CD4-positive, alpha-beta T cell treated with Interferon alpha-2 for 1 hour (primary cell): ENCODE results near the gene ACBD5.
"Not testable (repeated sequence)": the region's sequence is repeated elsewhere in the genome, so short reads cannot be mapped to it uniquely, and the experiment has no call there.

ENCODE experiments used
- DNase-seq, 2 donors: peaks; one replicate each; pipeline ENCODE4 v3.0.0-alpha.2; 2020 to 2022

Gene ACBD5

GRCh38 chr10:27241010-27241651 is 534 bp upstream of the ACBD5 start:
- peak in 1 of 2 donors; percentile 32 for DNase-seq

GRCh38 chr10:27237531-27237930 is 3.1 kb downstream of the ACBD5 start:
- DNase-seq = not testable (repeated sequence)

- DNase-seq = not testable (repeated sequence)
Observed at GRCh38 chr10:27236589-27237128, 3.9 kb downstream of the ACBD5 start.

- no peak for DNase-seq
Observed at GRCh38 chr10:27235706-27236105, 4.9 kb downstream of the ACBD5 start.

- DNase-seq = no peak
Observed at GRCh38 chr10:27230022-27230421, 10.6 kb downstream of the ACBD5 start.

- peak in 1 of 2 donors; percentile 48 for DNase-seq
Observed at GRCh38 chr10:27225642-27226257, 14.8 kb downstream of the ACBD5 start.

- DNase-seq = peak; percentile 12 to 53
Observed at GRCh38 chr10:27225011-27225590, 15.5 kb downstream of the ACBD5 start.

- peak; percentile 38 to 68 for DNase-seq
Observed at GRCh38 chr10:27223964-27224363, 16.6 kb downstream of the ACBD5 start.

- no peak for DNase-seq
Observed at GRCh38 chr10:27207350-27207749, 33.2 kb downstream of the ACBD5 start.

- DNase-seq = no peak
Observed at GRCh38 chr10:27203806-27204205, 36.8 kb downstream of the ACBD5 start.

- no peak for DNase-seq
Observed at GRCh38 chr10:27197980-27198620, 42.5 kb downstream of the ACBD5 start.

- no peak for DNase-seq
Observed at GRCh38 chr10:27192284-27192683, 48.3 kb downstream of the ACBD5 start.

- DNase-seq = no peak
Observed at GRCh38 chr10:27190508-27190907, 50.1 kb downstream of the ACBD5 start.

GRCh38 chr10:27188897-27189296 is 51.7 kb downstream of the ACBD5 start:
- DNase-seq = no peak

GRCh38 chr10:27188259-27188658 is 52.3 kb downstream of the ACBD5 start:
- no peak for DNase-seq

GRCh38 chr10:27169849-27170248 is 70.7 kb downstream of the ACBD5 start:
- no peak for DNase-seq

- DNase-seq = no peak
Observed at GRCh38 chr10:27158421-27158820, 82.2 kb downstream of the ACBD5 start.

- no peak for DNase-seq
Observed at GRCh38 chr10:27157150-27157549, 83.4 kb downstream of the ACBD5 start.

GRCh38 chr10:27156566-27156965 is 84.0 kb downstream of the ACBD5 start:
- not testable (repeated sequence) for DNase-seq

GRCh38 chr10:27155066-27155754 is 85.4 kb downstream of the ACBD5 start, which contains the start of gene MASTL:
TSS of gene MASTL (plus strand) at chr10:27155352. CDS start at chr10:27155427, 75 bp downstream.
- DNase-seq = peak; percentile 97

GRCh38 chr10:27153845-27154193 is 86.8 kb downstream of the ACBD5 start:
- no peak for DNase-seq

GRCh38 chr10:27153329-27153728 is 87.3 kb downstream of the ACBD5 start:
- DNase-seq = no peak

GRCh38 chr10:27152687-27153086 is 87.9 kb downstream of the ACBD5 start:
- no peak for DNase-seq
